Progenitor cell of endocrine pancreas (in vitro differentiated cells): ENCODE data around the gene CA5A. TPM values are rescaled to one million over a fixed set of nuclear protein-coding genes. Genes with fewer than 3 reads are reported as not detected.

Source experiments
- DNase-seq: peaks from one replicate; pipeline ENCODE4 v3.0.0; 2021; ENCODE audit warnings: low spot score; ENCODE audit not compliant: unreplicated experiment
- H3K27ac Mint-ChIP-seq: 2 replicates; pipeline ENCODE4 v1.8.0; 2021; ENCODE audit warnings: mild to moderate bottlenecking, moderate library complexity, mixed read lengths
- H3K27me3 Mint-ChIP-seq: 2 replicates; pipeline ENCODE4 v1.8.0; 2021; ENCODE audit warnings: mixed read lengths
- H3K36me3 Mint-ChIP-seq: 2 replicates; pipeline ENCODE4 v1.8.0; 2022; ENCODE audit warnings: mixed read lengths; ENCODE audit not compliant: insufficient read depth
- H3K4me1 Mint-ChIP-seq: 2 replicates; pipeline ENCODE4 v1.8.0; 2021; ENCODE audit warnings: low read depth, mixed read lengths
- H3K4me3 Mint-ChIP-seq: 2 replicates; pipeline ENCODE4 v1.8.0; 2021; ENCODE audit warnings: low read depth, mild to moderate bottlenecking, moderate library complexity, mixed read lengths
- H3K9me3 Mint-ChIP-seq: 2 replicates; pipeline ENCODE4 v1.8.0; 2021; ENCODE audit warnings: low read depth, mixed read lengths
- total RNA-seq: library from RNA; stranded (reverse); gene quantifications from 2 replicates; pipeline ENCODE4 v1.2.1, GENCODE V29; 2021
- TF ChIP-seq, protein P1 (sequence below): fragments of 200-600 bp; sonication (generic); IDR thresholded peaks from one replicate; pipeline ENCODE4 v1.5.0; 2021; ENCODE audit warnings: antibody characterized with exemption, mild to moderate bottlenecking; ENCODE audit not compliant: unreplicated experiment

CA5A gene
- total RNA-seq, 1 donor from 2014 or later = 0.36 TPM

DNA sequence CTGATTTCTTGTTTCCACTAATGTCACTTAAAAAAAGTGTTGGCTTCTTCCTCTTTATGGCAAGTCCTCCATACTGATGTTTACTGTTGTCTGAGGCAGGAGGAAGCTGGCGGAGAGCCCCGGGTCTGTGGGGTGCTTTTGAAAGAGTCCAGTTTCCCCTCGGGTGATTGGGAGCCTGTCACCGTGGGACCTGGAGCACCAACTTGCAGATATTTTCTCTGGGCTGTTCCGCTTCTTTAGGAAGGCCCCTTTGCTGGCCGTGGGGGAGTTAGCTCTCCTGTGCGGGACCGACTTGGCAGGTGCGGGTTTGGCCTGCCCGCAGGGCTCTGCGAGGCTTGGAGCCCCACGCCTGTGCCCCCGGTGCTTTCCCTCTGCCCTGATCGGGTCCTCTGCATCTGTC, 18.0 kb upstream of the CA5A start:
- H3K27me3 Mint-ChIP-seq = no peaks in the 10 kb centered on the region
- TF ChIP-seq, protein P1, sequence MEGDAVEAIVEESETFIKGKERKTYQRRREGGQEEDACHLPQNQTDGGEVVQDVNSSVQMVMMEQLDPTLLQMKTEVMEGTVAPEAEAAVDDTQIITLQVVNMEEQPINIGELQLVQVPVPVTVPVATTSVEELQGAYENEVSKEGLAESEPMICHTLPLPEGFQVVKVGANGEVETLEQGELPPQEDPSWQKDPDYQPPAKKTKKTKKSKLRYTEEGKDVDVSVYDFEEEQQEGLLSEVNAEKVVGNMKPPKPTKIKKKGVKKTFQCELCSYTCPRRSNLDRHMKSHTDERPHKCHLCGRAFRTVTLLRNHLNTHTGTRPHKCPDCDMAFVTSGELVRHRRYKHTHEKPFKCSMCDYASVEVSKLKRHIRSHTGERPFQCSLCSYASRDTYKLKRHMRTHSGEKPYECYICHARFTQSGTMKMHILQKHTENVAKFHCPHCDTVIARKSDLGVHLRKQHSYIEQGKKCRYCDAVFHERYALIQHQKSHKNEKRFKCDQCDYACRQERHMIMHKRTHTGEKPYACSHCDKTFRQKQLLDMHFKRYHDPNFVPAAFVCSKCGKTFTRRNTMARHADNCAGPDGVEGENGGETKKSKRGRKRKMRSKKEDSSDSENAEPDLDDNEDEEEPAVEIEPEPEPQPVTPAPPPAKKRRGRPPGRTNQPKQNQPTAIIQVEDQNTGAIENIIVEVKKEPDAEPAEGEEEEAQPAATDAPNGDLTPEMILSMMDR = no peak
- H3K36me3 Mint-ChIP-seq = peaks cover 9% of the 10 kb centered on the region
- no peak overlapping the region for H3K4me3 Mint-ChIP-seq
- DNase-seq = no peak
- peaks cover 32% of the 10 kb centered on the region for H3K4me1 Mint-ChIP-seq
- no peaks in the 10 kb centered on the region for H3K9me3 Mint-ChIP-seq
- peak overlapping the region; percentile 44 for H3K27ac Mint-ChIP-seq

DNA sequence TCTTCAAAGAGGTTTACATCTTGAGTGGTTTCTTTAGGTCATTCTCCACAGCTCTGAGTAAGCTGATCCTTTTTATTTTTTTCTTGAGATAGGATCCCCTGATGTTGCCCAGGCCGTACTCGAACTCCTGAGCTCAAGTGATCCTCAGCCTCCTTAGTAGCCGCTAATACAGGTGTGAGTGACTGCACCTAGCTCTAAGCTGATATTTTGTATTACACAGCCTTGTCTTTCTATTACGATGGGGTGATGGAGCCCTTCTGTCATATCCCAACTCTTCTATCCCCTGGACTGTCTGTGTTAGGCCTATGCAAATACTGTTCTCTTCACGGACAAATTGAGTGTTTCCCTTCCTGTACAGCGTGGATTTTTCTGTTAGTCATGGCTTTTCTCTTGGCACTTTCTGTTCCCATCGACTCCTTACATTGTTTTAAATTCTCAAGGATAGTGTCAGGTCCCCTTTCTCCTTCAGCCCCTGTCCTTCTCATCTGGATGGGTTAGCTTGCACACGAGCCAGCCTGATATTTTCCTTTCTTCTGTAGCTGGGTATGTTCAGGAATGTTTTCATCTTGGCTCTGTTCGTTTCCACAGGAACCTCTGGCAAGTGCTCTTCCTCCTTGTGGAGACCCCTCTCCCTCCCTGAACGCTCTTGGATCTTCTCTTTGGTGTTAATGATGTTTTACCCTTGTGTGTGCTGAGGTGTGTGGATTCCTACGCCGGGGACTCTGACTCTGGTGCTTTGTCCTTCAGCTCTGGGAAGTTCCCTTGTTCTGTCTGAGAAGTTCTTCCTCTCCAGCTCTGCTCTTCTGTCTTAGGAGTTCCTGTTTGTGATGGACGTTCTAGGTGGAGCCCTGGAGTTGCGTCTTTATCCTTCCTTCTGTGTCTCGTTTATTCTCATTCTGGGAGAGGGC, 17.2 kb upstream of the CA5A start:
- Mint-ChIP-seq H3K4me1 (peaks cover 29% of the 10 kb centered on the region), H3K9me3 (no peaks in the 10 kb centered on the region), H3K27ac (peak overlapping the region; percentile 71), H3K4me3 (peak overlapping the region; percentile 53), H3K36me3 (peaks cover 9% of the 10 kb centered on the region), H3K27me3 (no peaks in the 10 kb centered on the region)
- TF ChIP-seq, protein P1 = no peak
- DNase-seq = no peak

DNA sequence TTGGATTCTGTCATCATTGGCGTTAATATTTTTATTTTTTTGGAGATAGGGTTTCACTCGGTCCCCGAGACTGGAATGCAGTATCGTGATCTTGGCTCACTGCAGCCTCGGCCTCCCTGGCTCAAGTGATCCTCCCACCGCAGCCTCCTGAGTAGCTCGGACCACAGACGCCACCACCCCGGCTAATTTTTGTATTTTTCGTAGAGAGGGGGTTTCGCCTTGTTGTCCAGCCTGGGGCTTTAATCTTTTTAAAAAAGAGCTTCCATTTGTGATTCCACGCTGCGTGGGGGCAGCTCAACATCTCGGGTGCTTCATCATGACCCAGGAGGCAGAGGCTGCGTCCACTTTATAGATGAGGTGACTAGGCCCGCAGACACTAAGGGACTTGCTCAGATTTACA, 16.4 kb upstream of the CA5A start:
- Mint-ChIP-seq H3K9me3 (no peaks in the 10 kb centered on the region), H3K4me3 (peak overlapping the region; percentile 95), H3K27me3 (no peaks in the 10 kb centered on the region), H3K4me1 (peaks cover 30% of the 10 kb centered on the region), H3K36me3 (peaks cover 8% of the 10 kb centered on the region), H3K27ac (peak overlapping the region; percentile 33)
- TF ChIP-seq, protein P1 = no peak
- no peak for DNase-seq

DNA sequence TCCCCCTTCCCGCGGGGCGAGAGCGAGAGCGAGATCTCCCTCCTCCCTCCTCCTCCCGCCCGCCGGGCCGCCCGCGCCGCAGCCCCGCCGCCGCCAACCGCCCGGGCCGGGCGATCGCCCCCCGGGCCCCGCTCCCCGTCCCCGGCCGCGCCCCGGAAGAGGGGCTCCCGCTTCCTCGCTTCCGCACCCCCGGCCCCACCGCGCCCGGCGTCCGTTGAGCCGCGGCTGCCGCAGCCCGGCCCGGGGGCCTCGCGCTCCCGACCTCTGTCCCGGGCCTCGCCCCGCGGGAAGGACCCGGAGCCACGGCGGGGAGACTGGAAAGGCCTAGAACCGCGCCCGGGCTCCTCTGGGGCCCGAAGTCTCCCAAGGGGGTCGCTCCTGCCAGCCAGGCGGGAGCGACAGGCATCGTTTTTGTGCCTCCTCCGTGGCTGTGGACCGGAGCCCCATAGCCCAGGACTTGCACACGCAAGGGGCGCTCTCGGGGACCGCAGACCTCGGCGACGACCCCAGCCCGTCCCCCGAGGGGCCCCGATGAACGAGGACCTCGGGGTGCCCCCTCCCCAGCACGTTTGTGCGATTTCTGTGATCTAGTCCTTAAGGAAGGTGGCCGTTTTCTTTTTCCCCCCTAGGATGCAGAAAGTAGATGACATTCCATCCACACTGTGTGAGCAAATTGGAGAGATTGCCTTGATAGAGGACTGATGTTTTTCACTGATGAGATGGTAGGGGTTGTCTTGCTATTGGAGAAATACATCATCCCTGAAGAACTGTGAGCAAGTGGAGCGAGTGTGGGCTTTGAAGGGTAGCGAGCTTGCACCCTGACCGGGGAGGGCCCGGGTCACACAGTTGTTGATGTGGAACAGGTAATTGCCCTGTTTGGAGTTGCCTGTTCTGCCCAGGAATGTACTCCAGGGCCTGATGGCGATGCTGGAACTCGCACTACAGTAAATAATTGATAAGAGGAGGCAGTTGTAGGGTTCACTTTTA, 15.5 kb upstream of the CA5A start:
- peak; percentile 23 for DNase-seq
- H3K4me3 Mint-ChIP-seq = peak overlapping the region; percentile 99

More for the DNA sequence above, 15.5 kb upstream of the CA5A start:
- no peaks in the 10 kb centered on the region for H3K9me3 Mint-ChIP-seq
- peaks cover 33% of the 10 kb centered on the region for H3K4me1 Mint-ChIP-seq
- TF ChIP-seq, protein P1 = peak; percentile 30
- peaks cover 4% of the 10 kb centered on the region for H3K36me3 Mint-ChIP-seq
- H3K27me3 Mint-ChIP-seq = no peaks in the 10 kb centered on the region
- peak overlapping the region; percentile 98 for H3K27ac Mint-ChIP-seq
